IPS-NIHi7 (cell line): ENCODE measurements around the gene MAP2K2.
"Not testable (repeated sequence)": the region's sequence is repeated elsewhere in the genome, so short reads cannot be mapped to it uniquely, and the experiment has no call there.

ENCODE experiments used
- DNase-seq: peaks from one replicate; pipeline ENCODE4 v3.0.0; 2012; ENCODE audit warnings: mixed read lengths; ENCODE audit errors: extremely low spot score

Gene MAP2K2

DNA sequence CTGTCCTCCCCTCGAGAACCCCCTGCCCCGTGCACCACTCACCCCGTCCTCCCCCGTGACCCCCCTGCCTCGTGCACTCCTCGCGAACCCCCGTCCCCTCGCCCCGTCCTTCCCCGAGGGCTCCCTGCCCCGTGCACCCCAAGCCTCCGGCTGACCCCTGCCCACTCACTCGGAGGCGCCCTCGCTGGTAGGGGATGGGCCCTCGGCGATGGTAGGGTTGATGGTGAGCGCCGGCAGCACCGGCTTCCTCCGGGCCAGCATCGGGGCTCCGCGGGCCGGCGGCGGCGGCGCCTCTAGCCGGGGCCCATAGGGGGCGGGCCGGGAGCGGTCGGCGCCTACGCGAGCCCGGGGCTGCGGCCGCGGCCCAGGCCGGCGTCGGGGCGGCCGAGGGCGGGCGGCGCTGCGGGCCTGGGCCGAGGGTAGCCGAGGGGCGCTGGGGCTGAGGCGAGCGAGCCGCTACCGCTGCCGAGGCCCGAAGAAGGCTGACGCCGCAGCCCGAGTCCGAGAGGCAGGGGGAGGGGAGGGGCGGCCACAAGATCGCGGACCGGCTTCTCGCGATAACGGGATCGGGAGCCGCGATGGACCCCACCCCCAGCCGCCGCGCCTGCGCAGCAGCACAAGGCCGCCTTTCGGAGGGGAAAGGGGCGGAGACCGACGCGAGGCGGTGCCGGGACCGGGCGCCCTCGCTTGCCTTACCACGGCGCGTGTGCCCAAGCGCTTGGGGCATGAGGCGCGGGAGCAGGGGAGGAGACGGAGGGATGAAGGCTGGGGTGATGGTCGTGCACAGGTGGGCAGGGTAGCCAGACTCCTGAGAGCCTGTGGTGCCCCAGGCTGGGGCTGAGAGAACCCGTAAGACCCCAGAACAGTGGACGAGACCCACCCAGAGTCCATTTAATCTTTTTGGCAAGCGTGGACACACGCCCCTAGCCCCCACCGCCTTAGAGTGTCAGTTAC is at the start of gene MAP2K2:
TSS of gene MAP2K2 (minus strand) at position 508 of the 954 bp plus-strand sequence. CDS start at position 261, 247 bp downstream.
- DNase-seq, result peak; percentile 99

DNA sequence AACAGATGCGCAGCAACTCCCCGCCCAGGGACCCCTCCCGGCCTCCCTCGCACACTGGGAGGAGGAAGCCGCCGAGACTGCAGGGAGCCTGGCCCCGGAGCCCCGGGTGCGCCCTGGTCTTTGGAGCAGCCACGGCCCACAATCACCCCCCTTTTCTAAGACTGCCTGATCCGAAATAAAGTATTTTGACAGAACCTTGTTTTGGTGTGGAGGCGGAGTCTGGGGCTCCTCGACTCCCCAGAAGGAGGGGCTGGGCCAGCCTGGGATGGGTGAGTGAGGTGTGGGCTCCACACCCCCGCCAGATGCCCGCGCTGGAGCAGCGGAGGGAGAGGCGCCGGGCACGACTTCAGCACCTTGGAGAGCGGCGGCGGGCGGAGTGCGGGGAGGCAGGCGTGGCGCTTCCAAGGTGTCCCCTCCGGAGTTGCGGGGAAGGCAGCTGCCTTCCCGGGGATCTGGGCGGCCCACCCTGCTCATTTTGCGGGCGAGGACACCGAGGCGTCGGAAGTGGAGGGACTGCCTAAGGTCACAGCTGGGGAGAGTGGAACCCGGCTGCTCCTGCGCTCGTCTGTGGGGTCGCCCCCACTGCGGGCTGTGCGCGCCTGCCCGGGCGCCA is 49.0 kb upstream of the MAP2K2 start:
- DNase-seq, result peak; percentile 86

- no peak for DNase-seq
These were observed 47.8 kb upstream of the MAP2K2 start for GRCh38 chr19:4171676-4172075.

DNA sequence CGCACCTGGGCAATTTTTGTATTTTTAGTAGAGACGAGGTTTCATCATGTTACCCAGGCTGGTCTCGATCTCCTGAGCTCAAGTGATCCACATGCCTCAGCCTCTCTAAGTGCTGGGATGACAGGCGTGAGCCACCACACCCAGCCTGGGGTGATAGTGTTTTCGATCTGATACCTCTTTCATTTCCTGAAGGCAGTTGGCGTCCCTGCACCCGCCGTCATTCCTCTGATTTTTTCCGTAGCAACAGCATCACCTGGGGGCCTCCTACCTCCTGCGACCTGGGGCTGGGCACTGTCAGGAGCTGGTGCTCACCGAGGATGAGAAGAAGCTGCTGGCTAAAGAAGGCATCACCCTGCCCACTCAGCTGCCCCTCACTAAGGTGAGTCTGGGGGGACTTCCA is 40.3 kb upstream of the MAP2K2 start:
- no peak for DNase-seq

DNA sequence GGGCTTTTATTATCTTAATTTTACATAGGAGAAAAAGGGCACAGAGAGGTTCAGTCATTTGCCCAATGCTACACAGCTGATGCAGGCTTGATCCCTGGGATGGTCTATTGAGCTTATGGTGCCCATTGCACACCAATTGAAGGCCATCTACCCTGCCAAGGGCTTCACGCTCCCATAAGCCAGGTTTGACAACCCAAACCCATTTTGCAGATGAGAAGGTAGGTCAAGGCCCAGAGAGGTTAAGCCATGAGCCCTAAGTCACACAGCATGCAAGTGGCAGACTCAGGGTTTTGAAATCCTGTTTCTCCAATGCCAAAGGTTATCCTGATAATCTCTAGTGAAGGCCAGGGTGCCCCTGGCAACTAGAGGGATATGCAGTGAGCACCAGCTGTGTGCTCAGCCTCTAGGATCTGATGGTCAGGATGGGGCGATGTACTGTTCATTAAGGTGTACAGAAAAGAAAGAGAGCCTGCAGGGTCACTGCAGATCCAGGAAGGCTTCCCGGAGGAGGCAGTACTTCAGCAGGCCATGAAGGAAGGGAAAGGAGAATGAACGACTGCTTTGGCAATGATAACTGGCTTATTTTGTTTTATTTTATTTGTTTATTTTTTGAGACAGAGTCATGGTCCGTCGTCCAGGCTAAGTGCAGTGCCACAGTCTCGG is 37.6 kb upstream of the MAP2K2 start:
- DNase-seq, result no peak

- DNase-seq, result not testable (repeated sequence)
These were observed 34.0 kb upstream of the MAP2K2 start for GRCh38 chr19:4157971-4158370.

- no peak for DNase-seq
These were observed 33.2 kb upstream of the MAP2K2 start for GRCh38 chr19:4157164-4157563.

DNA sequence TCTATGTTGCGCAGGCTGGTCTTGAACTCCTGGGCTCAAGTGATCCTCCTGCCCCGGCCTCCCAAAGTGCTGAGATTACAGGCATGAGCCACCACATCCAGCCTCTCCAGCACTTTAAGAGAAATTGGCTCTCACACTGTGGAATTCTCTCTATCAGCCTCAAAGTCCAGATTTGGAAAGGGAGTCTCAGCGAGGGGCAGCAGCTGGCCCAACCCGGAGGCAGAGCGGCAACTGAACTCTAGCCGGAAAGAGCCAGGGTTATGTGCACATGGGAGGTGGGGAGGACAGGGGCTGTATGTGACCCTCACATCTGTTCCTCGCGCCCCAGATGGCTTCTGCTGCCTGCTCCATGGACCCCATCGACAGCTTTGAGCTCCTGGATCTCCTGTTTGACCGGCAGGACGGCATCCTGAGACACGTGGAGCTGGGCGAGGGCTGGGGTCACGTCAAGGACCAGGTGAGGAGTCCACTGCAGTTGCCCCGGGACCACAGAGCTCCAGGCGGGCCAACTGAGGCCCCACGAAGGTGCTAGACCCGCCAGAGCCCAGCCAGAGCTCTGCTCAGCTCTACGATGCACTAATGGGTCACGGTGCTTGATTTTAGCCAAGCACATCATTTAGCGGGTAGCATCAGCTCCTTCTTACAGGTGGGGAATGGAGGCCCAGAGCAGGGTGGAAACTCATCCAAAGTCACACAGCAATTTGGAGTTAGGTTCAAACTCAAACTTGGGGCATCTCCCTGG is 30.8 kb upstream of the MAP2K2 start:
- DNase-seq, result no peak

DNA sequence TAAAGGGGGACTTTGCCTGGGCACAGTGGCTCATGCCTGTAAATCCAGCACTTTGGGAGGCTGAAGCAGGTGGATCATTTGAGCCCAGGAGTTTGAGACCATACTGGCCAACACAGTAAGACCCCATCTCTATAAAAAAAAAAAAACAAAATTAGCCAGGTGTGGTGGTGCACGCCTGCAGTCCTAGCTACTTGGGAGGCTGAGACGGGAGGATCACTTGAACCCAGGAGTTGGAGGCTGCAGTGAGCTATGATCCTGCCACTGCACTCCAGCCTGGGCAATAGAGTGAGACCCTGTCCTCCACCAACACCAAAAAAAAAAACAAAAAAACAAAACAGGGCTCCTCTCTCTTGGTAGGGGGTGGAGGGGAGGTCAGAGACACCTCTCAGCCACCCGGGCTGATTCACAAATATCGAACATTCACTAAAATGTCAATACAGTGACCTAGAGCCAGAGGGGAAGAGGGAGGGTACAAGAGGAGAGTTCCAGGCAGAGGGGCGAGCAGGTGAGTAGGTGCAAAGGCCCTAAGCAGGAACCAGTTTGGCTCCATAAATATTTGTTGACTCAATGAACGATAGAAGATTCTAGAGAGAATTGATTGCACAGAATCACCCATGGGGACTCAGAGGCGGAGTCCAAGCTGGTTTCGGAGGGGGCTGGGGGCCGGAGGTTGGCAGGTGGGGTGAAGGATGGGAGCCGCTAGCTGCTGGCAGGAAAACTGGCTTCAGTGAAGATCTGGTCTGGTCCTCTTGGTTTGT is 28.5 kb upstream of the MAP2K2 start:
- DNase-seq, result no peak

DNA sequence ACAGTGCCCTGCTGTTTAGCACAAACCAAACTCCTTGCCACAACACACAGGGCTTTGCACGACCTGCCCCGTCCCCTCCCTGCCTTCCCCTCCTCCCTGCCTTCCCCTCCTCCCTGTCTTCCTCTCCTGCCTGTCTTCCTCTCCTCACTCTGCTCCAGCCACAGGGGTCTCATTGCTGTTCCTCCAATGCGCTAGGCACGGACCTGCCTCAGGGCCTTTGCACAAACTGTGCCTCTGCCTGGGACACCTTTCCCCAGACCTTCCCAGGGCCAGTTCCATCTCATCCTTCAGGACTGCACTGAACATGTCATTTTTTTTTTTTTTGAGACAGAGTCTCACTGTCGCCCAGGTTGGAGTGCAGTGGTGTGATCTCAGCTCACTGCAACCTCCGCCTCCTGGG is 27.7 kb upstream of the MAP2K2 start:
- DNase-seq, result no peak

DNA sequence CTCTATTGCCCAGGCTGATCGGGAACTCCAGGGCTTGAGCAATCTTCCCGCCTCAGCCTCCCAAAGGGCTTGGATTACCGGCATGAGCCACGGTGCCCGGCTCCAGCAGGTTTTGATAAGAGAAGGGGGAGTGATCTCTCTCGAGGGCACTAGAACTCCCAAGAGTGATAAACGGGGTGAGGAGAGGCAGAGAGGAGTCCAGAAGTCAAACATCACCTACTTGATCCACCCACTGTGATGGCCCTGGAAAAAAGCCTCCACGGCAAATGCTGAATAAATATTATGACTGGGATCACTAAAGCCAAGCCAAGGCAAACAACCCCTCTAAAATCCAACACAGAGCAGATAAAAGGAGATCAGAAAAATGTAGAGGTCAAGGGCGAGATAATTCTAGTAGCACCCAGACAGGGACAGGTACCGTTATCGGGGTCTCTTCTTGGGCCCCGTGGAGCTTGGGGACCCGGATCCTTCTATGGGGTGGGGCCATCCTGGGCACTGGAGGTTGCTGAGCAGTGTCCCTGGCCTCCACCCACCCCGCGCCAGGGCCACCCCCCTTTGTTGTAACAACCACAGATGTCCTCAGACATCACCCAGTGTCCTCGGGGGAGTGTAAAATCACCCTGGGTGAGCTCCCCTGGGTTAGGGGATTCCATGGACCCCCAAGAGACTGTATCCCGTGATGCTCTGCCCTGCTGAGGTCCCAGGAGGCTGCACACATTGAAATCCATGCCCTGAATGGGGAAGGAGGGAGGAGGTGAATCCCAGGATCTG is 25.8 kb upstream of the MAP2K2 start:
- no peak for DNase-seq

- no peak for DNase-seq
These were observed 20.8 kb upstream of the MAP2K2 start for GRCh38 chr19:4144666-4145249.

DNA sequence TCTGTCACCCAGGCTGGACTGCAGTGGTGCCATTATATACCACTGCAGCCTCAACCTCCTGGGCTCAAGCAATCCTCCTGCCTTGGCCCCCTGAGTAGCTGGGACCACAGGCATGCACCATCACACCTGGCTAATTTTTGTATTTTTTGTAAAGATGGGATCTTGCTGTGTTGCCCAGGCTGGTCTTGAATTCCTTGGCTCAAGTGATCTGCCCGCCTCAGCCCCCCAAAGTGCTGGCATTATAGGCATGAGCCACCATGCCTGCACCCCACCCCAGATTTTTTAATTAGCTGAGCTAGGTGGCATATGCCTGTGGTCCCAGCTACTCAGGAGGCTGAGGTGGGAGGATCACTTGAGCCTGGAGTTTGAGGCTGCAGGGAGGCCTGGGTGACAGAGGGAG is 19.0 kb upstream of the MAP2K2 start:
- not testable (repeated sequence) for DNase-seq

- peak; percentile 93 for DNase-seq
These were observed 16.4 kb upstream of the MAP2K2 start for GRCh38 chr19:4140237-4140711.

- peak; percentile 93 for DNase-seq
These were observed 15.8 kb upstream of the MAP2K2 start for GRCh38 chr19:4139614-4140236.

GRCh38 chr19:4138445-4138844 is 14.5 kb upstream of the MAP2K2 start:
- DNase-seq, result no peak

- DNase-seq, result no peak
These were observed 12.8 kb upstream of the MAP2K2 start for GRCh38 chr19:4136680-4137088.

DNA sequence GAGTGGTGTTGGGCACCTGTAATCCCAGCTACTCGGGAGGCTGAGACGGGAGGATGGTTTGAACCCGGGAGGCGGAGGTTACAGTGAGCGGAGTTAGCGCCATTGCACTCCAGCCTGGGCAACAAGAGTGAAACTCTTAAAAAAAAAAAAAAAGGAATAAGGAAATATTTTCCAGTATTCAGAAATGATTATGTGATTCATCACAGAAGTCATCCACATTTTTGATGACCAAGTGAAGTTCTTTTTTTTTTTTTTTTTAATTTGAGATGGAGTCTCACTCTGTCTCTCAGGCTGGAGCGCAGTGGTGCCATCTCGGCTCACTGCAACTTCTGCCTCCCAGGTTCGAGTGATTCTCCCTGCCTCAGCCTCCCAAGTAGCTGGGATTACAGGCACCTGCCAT is 11.5 kb upstream of the MAP2K2 start:
- not testable (repeated sequence) for DNase-seq

DNA sequence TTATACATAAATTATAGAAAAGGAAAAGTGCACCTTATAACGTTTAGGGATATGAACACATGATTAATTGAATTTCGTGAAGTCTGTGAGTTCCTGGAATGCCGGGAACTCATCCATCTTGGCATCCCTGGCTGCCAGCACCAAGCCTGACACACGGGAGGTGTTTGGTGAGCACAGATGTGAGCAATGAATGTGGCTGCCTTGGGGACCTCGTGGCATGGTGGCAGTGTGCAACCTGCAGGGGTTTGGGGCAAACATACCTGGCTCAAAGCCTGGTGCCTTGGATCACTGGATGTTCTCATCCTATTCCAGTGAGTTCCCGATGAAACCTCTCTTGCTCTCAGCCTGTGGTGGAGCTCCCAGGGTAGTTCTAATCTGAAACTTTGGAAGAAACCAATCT is 10.4 kb upstream of the MAP2K2 start:
- no peak for DNase-seq
